Activated CD8-positive, alpha-beta T cell treated with anti-CD3 and anti-CD28 coated beads, Interleukin-2, amount 10 ng/mL, durations not matched to agents 7 days and 5 days (primary cell): ENCODE measurements around the gene TREH. TPM values are rescaled to one million over a fixed set of nuclear protein-coding genes. Genes with fewer than 3 reads are reported as not detected.
"Not testable (repeated sequence)": the region's sequence is repeated elsewhere in the genome, so short reads cannot be mapped to it uniquely, and the experiment has no call there.

Source experiments
- ATAC-seq: fragments of 150-1000 bp; cut with Tn5 transposase; one replicate; pipeline ENCODE4 v1.10.0; 2021; ENCODE audit warnings: moderate library complexity
- CTCF ChIA-PET: fragments of 350-600 bp; sonication (Branson Sonifier 250); formaldehyde crosslinking; loops from one replicate; lab custom pipeline; 2021; ENCODE audit warnings: antibody characterized with exemption; lab: Charles Lee
- POLR2A ChIA-PET: fragments of 350-600 bp; sonication (Branson Sonifier 250); formaldehyde crosslinking; loops from one replicate; lab custom pipeline; 2021; ENCODE audit warnings: antibody characterized with exemption; lab: Charles Lee
- DNase-seq: peaks from one replicate; pipeline ENCODE4 v3.0.0-alpha.2; 2020
- H3K27ac Mint-ChIP-seq: one replicate; pipeline ENCODE4 v1.8.0; 2021; ENCODE audit warnings: mild to moderate bottlenecking, mixed read lengths
- H3K27me3 Mint-ChIP-seq: one replicate; pipeline ENCODE4 v1.8.0; 2021; ENCODE audit warnings: low read depth, mixed read lengths
- H3K36me3 Mint-ChIP-seq: one replicate; pipeline ENCODE4 v1.8.0; 2021; ENCODE audit warnings: low read depth, mixed read lengths
- H3K4me1 Mint-ChIP-seq: one replicate; pipeline ENCODE4 v1.8.0; 2021; ENCODE audit warnings: low read depth, mixed read lengths
- H3K4me3 Mint-ChIP-seq: one replicate; pipeline ENCODE4 v1.8.0; 2021; ENCODE audit warnings: mild to moderate bottlenecking, mixed read lengths
- H3K9me3 Mint-ChIP-seq: one replicate; pipeline ENCODE4 v1.8.0; 2022; ENCODE audit warnings: mixed read lengths; ENCODE audit not compliant: insufficient read depth
- total RNA-seq, 2 experiments: library from RNA; stranded (reverse); gene quantifications; one replicate each; pipeline ENCODE4 v1.2.3, GENCODE V29; 2021

Gene TREH
- total RNA-seq, 2 experiments from 2014 or later, result not detected

DNA sequence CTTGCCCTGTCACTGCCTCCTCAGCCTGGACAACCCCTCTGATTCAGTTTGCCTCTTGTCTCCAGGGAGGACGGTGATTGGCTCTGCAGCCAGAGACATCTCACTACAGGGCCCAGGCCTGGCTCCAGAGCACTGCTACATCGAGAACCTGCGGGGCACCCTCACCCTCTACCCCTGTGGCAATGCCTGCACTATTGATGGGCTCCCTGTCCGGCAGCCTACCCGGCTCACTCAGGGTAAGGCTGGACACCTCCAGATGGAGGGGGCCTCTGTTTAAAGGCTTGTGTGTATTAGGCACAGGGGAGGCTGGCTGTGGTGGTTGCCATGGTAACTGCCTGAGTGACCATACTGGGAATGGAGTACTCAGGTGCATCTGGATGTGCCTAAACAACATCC lies 63.5 kb downstream of the TREH start:
- no peaks in the 10 kb centered on the region for H3K9me3 Mint-ChIP-seq
- ChIA-PET POLR2A (no interaction called here), CTCF (no interaction called here)
- no peaks in the 10 kb centered on the region for H3K36me3 Mint-ChIP-seq
- H3K27ac Mint-ChIP-seq, result no peak overlapping the region
- ATAC-seq (no peak), DNase-seq (no peak)
- H3K27me3 Mint-ChIP-seq, result peaks cover 10% of the 10 kb centered on the region
- peaks cover 9% of the 10 kb centered on the region for H3K4me1 Mint-ChIP-seq
- H3K4me3 Mint-ChIP-seq, result no peak overlapping the region

DNA sequence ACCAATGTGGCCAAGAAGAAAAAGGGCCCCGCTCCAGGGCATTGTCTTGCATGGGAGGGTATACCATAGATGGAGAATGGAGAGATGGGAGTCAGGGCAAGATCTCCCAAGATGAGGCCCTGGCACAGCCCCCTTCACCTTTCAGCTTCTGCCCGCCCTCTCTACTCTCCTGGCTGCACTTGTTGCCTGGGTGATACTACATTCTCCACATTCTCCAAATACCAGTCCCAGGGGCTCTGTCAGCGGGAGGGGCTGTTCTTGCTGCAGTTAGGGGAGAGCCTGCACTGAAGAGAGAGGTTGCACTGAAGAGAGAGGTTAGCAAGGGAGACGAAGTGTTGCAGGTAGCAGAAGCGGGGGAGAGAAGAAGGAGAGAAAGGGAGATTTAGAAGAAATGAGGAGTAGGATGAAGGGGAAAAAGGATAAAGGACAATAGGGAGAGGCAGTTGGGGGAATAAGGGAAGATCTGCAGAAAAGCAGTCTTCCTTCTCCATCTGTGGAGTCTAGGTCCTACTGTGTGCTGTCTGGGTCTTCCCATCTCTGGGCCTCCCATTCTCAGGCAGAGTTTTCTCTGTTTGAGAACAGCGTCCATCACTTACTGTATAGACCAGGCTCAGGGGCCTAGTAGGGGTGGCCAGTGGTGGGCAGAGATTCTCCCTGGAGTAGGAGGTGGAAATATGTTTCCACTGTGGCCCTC lies 64.0 kb downstream of the TREH start:
- ChIA-PET CTCF (no interaction called here), POLR2A (no interaction called here)
- no peaks in the 10 kb centered on the region for H3K36me3 Mint-ChIP-seq
- peaks cover 8% of the 10 kb centered on the region for H3K4me1 Mint-ChIP-seq
- H3K27me3 Mint-ChIP-seq, result peaks cover 5% of the 10 kb centered on the region
- ATAC-seq (no peak), DNase-seq (no peak)
- no peaks in the 10 kb centered on the region for H3K9me3 Mint-ChIP-seq
- H3K27ac Mint-ChIP-seq, result no peak overlapping the region
- no peak overlapping the region for H3K4me3 Mint-ChIP-seq

GRCh38 chr11:118614511-118614910 lies 64.9 kb downstream of the TREH start:
- no peaks in the 10 kb centered on the region for H3K36me3 Mint-ChIP-seq
- peaks cover 7% of the 10 kb centered on the region for H3K27me3 Mint-ChIP-seq
- CTCF ChIA-PET, result interaction anchor here (0.9 to 12.2 kb wide), 3 partner anchors 12 to 26 kb away, joined by 3 to 168 read pairs (median 24); no protein-coding TSS in a partner anchor
- no peaks in the 10 kb centered on the region for H3K9me3 Mint-ChIP-seq
- DNase-seq (no peak), ATAC-seq (no peak)
- POLR2A ChIA-PET, result no interaction called here
- no peak overlapping the region for H3K4me3 Mint-ChIP-seq
- H3K4me1 Mint-ChIP-seq, result peaks cover 12% of the 10 kb centered on the region
- no peak overlapping the region for H3K27ac Mint-ChIP-seq

DNA sequence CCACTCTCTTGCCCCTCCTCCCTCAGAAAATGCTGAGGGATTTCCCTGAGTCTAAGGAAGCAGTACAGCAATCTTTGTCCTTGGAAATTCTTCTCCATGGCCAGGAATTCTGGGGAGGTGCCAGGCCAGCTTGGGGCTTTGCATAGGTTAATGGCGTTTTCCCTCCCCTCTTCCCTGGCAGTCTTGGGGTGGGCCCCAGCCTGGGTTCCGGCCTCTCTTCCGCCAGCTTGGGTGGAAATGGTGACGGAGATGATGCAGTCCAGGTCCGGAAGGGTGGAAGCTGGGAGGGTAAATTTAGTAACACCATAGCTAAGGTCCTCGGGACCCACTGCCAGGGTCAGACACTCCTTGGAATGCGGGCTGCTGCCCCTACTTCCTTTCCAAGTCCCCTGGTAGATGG lies 67.1 kb downstream of the TREH start:
- Mint-ChIP-seq H3K36me3 (no peaks in the 10 kb centered on the region), H3K27me3 (peaks cover 17% of the 10 kb centered on the region), H3K4me3 (no peak overlapping the region), H3K4me1 (peaks cover 23% of the 10 kb centered on the region), H3K9me3 (no peaks in the 10 kb centered on the region), H3K27ac (no peak overlapping the region)
- ATAC-seq (no peak), DNase-seq (no peak)
- CTCF ChIA-PET, result interaction anchor here (0.7 to 12.2 kb wide), 5 partner anchors 9 to 441 kb away, joined by 3 to 168 read pairs (median 4); no protein-coding TSS in a partner anchor
- POLR2A ChIA-PET, result no interaction called here

DNA sequence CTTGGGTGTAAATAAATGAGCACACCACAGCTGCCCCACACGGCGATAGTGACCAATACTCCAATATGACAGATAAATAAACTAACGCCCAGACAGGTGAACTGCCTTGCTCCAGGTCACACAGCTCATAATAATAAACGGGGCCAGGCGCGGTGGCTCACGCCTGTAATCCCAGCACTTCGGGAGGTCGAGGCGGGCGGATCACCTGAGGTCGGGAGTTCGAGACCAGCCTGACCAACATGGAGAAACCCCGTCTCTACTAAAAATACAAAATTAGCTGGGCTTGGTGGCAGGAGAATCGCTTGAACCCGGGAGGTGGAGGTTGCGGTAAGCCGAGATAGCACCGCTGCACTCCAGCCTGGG lies 68.0 kb downstream of the TREH start:
- Mint-ChIP-seq H3K4me1 (peaks cover 26% of the 10 kb centered on the region), H3K27me3 (peaks cover 23% of the 10 kb centered on the region), H3K4me3 (peak overlapping the region; percentile 55)
- not testable (repeated sequence) for H3K36me3 Mint-ChIP-seq, H3K27ac Mint-ChIP-seq, DNase-seq, H3K9me3 Mint-ChIP-seq, ATAC-seq
- ChIA-PET CTCF (interaction anchor here (1.0 to 12.2 kb wide), 7 partner anchors 9 to 440 kb away, joined by 3 to 168 read pairs (median 4); no protein-coding TSS in a partner anchor), POLR2A (interaction anchor here (0.7 to 1.5 kb wide), 2 partner anchors 11 to 386 kb away, joined by 3 to 5 read pairs; partner anchors contain the start of gene CENATAC)

DNA sequence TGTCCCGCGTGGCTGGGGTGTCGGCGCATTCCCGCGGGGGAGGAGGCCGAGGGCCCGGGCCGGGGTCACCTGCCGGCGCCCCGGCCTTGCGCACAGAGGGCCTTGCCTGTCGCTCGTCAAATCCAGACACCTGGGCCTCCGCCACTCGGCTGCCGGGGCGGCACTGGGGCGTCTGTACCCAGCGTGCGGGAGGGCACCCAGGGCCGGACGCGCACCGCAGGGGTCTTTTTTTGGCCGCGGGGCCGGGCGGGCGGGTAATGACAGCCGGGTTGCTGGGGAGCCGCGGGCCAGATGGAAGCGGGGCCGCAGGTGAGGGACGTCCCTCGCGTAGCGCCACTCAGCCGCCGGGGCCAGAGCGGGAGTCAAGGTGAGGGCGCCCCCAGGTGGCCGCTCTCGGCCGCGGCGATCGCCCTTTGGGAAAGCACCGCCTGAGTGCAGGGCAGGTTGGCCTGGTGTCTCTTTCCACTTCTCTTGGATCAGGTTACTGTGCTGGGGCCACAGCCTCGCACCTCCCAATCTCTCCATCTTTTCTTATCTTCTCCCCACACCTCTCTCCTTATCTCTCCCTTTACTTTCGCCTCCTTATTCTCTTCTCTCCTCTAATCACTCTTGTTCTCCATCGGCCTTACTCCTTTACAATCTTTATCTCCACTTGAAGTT lies 68.5 kb downstream of the TREH start:
- ChIA-PET CTCF (interaction anchor here (0.8 to 12.2 kb wide), 6 partner anchors 8 to 159 kb away, joined by 3 to 168 read pairs (median 4); no protein-coding TSS in a partner anchor), POLR2A (interaction anchor here (0.7 to 1.5 kb wide), 2 partner anchors 10 to 387 kb away, joined by 3 to 5 read pairs; partner anchors contain the start of gene CENATAC)
- ATAC-seq (peak; percentile 71), DNase-seq (peak; percentile 85)
- peaks cover 23% of the 10 kb centered on the region for H3K27me3 Mint-ChIP-seq
- H3K27ac Mint-ChIP-seq, result no peak overlapping the region
- H3K36me3 Mint-ChIP-seq, result no peaks in the 10 kb centered on the region
- no peaks in the 10 kb centered on the region for H3K9me3 Mint-ChIP-seq
- H3K4me3 Mint-ChIP-seq, result peak overlapping the region; percentile 55
- peaks cover 26% of the 10 kb centered on the region for H3K4me1 Mint-ChIP-seq

GRCh38 chr11:118610225-118610772 lies 69.2 kb downstream of the TREH start:
- ATAC-seq (no peak), DNase-seq (no peak)
- Mint-ChIP-seq H3K27ac (no peak overlapping the region), H3K4me1 (peaks cover 26% of the 10 kb centered on the region), H3K36me3 (no peaks in the 10 kb centered on the region), H3K4me3 (peak overlapping the region; percentile 47), H3K27me3 (peaks cover 23% of the 10 kb centered on the region), H3K9me3 (no peaks in the 10 kb centered on the region)
- POLR2A ChIA-PET, result interaction anchor here (1.0 to 1.5 kb wide), 2 partner anchors 38 to 387 kb away, joined by 3 to 5 read pairs; partner anchors contain the start of genes ARCN1 and CENATAC
- CTCF ChIA-PET, result interaction anchor here (0.7 to 12.2 kb wide), 5 partner anchors 15 to 158 kb away, joined by 3 to 168 read pairs (median 3); no protein-coding TSS in a partner anchor

DNA sequence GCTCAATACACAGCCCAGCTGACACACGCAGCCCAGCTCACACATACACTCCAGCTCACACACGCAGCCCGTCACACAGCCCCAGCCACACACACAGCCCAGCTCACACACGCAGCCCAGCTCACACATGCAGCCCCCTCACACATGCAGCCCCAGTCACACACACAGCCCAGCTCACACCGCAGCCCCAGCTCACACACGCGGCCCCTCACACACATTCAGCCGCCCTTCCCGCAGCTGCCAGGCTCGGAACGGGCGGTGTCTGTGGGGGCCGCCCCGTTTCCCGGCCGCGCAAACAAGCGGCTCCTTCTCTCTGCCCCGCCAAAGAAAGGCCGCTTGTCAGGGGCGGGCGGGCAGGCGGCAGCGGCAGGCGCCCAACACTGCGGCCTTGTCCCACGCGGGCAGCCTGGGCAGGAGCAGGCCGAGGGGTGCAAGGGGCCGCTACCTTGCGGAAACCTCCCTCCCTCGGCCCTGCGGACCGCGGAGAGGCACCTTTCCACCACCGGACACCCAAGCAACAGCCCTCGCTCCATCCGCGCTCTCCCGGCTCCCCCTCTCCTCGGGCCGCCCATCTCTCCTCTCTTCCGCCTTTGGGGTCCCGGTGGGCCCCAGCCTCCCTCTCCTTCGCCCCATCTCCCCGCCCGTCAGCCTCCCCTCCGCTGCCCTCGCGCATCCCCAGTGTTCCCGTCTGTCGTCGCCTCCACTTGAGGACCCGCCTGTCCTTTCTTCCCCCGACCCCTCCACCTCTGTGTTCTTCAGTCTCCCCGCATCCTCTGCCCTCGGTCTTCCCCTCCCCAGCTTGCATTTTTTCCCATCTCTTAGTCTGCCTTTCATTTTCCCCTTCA lies 69.8 kb downstream of the TREH start:
- ChIA-PET CTCF (interaction anchor here (0.7 to 12.2 kb wide), 10 partner anchors 9 to 183 kb away, joined by 3 to 168 read pairs (median 4); partner anchors contain the start of gene ARCN1), POLR2A (interaction anchor here (0.6 to 1.0 kb wide), 2 partner anchors 37 to 407 kb away, joined by 3 to 4 read pairs; partner anchors contain the start of gene ARCN1)
- Mint-ChIP-seq H3K27me3 (peaks cover 23% of the 10 kb centered on the region), H3K4me3 (peak overlapping the region; percentile 67), H3K4me1 (peaks cover 26% of the 10 kb centered on the region), H3K27ac (peak overlapping the region; percentile 53), H3K9me3 (no peaks in the 10 kb centered on the region), H3K36me3 (no peaks in the 10 kb centered on the region)
- ATAC-seq (peak; percentile 17), DNase-seq (peak; percentile 36)

- peak overlapping the region; percentile 48 for H3K27ac Mint-ChIP-seq
- POLR2A ChIA-PET, result interaction anchor here (0.6 kb wide), 1 partner anchor 408 kb away, joined by 4 read pairs; no protein-coding TSS in a partner anchor
- H3K9me3 Mint-ChIP-seq, result no peaks in the 10 kb centered on the region
- H3K4me3 Mint-ChIP-seq, result peak overlapping the region; percentile 67
- no peaks in the 10 kb centered on the region for H3K36me3 Mint-ChIP-seq
- peaks cover 26% of the 10 kb centered on the region for H3K4me1 Mint-ChIP-seq
- CTCF ChIA-PET, result interaction anchor here (0.6 to 12.2 kb wide), 11 partner anchors 8 to 184 kb away, joined by 3 to 168 read pairs (median 4); partner anchors contain the start of gene ARCN1
- ATAC-seq (peak; percentile 60), DNase-seq (peak; percentile 72)
- peaks cover 23% of the 10 kb centered on the region for H3K27me3 Mint-ChIP-seq
These were observed 70.9 kb downstream of the TREH start for GRCh38 chr11:118608360-118609227.
